HepG2 (cell line): Measurements from ENCODE around the gene OGA. TPM values are rescaled to one million over a fixed set of nuclear protein-coding genes. Genes with fewer than 3 reads are reported as not detected.
A peak's percentile ranks its signal among the peaks of the same experiment; 100 is the strongest.

ENCODE experiments used
- FIP1L1 ChIP-seq: fragments of 200-400 bp; formaldehyde crosslinking; IDR thresholded peaks from 2 replicates; pipeline ENCODE4 v1.6.1; 2018; ENCODE audit warnings: low read depth, mild to moderate bottlenecking, low read length, moderate library complexity, borderline replicate concordance; ENCODE audit not compliant: insufficient read depth
- HNRNPLL ChIP-seq: fragments of 200-400 bp; formaldehyde crosslinking; IDR thresholded peaks from 2 replicates; pipeline ENCODE4 v1.6.1; 2017; ENCODE audit warnings: mild to moderate bottlenecking, low read depth, low read length; ENCODE audit not compliant: poor library complexity, severe bottlenecking
- HOXA7 ChIP-seq: sonication (generic); formaldehyde crosslinking; IDR thresholded peaks from 2 replicates; pipeline ENCODE4 v1.8.1; 2022; ENCODE audit warnings: mild to moderate bottlenecking, missing genetic modification reagents, moderate library complexity
- JUND ChIP-seq: sonication (generic); formaldehyde crosslinking; IDR thresholded peaks from 2 replicates; pipeline ENCODE4 v1.8.0; 2022; ENCODE audit warnings: mild to moderate bottlenecking, missing genetic modification reagents
- MAFK ChIP-seq, 2 experiments: IDR thresholded peaks in 1 of 2; conservative IDR thresholded peaks in 1 of 2; 2 replicates each; pipeline ENCODE4 v1.6.1; 2011; ENCODE audit warnings: improper control_type of control experiment in 2 of 2, low read length in 2 of 2
- NCOR1 ChIP-seq: fragments of 200-600 bp; sonication (generic); IDR thresholded peaks from 2 replicates; pipeline ENCODE4 v1.7.0; 2017; ENCODE audit warnings: antibody characterized with exemption, low read length, borderline replicate concordance
- NFYB ChIP-seq: sonication (generic); formaldehyde crosslinking; IDR thresholded peaks from 2 replicates; pipeline ENCODE4 v1.4.0; 2020; ENCODE audit warnings: missing genetic modification reagents
- PLRG1 ChIP-seq: fragments of 450-650 bp; conservative IDR thresholded peaks from 2 replicates; pipeline ENCODE4 v1.6.1; 2016
- POLR2AphosphoS5 ChIP-seq: IDR thresholded peaks from 2 replicates; pipeline ENCODE4 v1.6.1; 2012; ENCODE audit warnings: low read depth, low read length
- REL ChIP-seq: sonication (generic); formaldehyde crosslinking; conservative IDR thresholded peaks from 2 replicates; pipeline ENCODE4 v1.8.0; 2022; ENCODE audit warnings: mild to moderate bottlenecking, missing genetic modification reagents, moderate library complexity
- SP1 ChIP-seq, 2 experiments: fragments of 450-650 bp in 1 of 2; sonication (generic) in 1 of 2; formaldehyde crosslinking in 1 of 2; IDR thresholded peaks; 2 replicates each; pipeline versions ENCODE4 v1.4.0 to v1.6.1; 2016 to 2020; ENCODE audit warnings: missing genetic modification reagents in 1 of 2
- SP2 ChIP-seq: sonication (generic); formaldehyde crosslinking; IDR thresholded peaks from 2 replicates; pipeline ENCODE4 v1.5.1; 2020; ENCODE audit warnings: mild to moderate bottlenecking, missing genetic modification reagents
- TCF7L2 ChIP-seq: IDR thresholded peaks from 2 replicates; pipeline ENCODE4 v1.6.1; 2011; ENCODE audit warnings: mild to moderate bottlenecking, low read depth, low read length, moderate library complexity
- TOE1 ChIP-seq: sonication (generic); formaldehyde crosslinking; IDR thresholded peaks from 2 replicates; pipeline ENCODE4 v1.4.0; 2020; ENCODE audit warnings: mild to moderate bottlenecking, missing genetic modification reagents
- ZMAT3 ChIP-seq: sonication (generic); formaldehyde crosslinking; conservative IDR thresholded peaks from 2 replicates; pipeline ENCODE4 v1.7.0; 2021; ENCODE audit warnings: missing genetic modification reagents
- ZNF207 ChIP-seq: fragments of 450-650 bp; IDR thresholded peaks from 2 replicates; pipeline ENCODE4 v1.6.1; 2016; ENCODE audit warnings: antibody characterized with exemption, borderline replicate concordance
- ZNF253 ChIP-seq: sonication (generic); formaldehyde crosslinking; IDR thresholded peaks from 2 replicates; pipeline ENCODE4 v1.8.0; 2022; ENCODE audit warnings: mild to moderate bottlenecking, missing genetic modification reagents, borderline replicate concordance
- ZNF274 ChIP-seq: sonication (generic); formaldehyde crosslinking; IDR thresholded peaks from 2 replicates; pipeline ENCODE4 v1.5.1; 2020; ENCODE audit warnings: mild to moderate bottlenecking, missing genetic modification reagents
- ZNF30 ChIP-seq: sonication (generic); formaldehyde crosslinking; IDR thresholded peaks from 2 replicates; pipeline ENCODE4 v1.5.0; 2020; ENCODE audit warnings: mild to moderate bottlenecking, missing genetic modification reagents
- ZNF563 ChIP-seq: sonication (generic); formaldehyde crosslinking; IDR thresholded peaks from 2 replicates; pipeline ENCODE4 v1.8.0; 2022; ENCODE audit warnings: mild to moderate bottlenecking, moderate library complexity, missing genetic modification reagents
- ZNF678 ChIP-seq: sonication (generic); formaldehyde crosslinking; IDR thresholded peaks from 2 replicates; pipeline ENCODE4 v1.4.0; 2020; ENCODE audit warnings: mild to moderate bottlenecking, missing genetic modification reagents
- ZNF878 ChIP-seq: sonication (generic); formaldehyde crosslinking; IDR thresholded peaks from 2 replicates; pipeline ENCODE4 v1.8.1; 2023; ENCODE audit warnings: mild to moderate bottlenecking, missing genetic modification reagents, moderate library complexity
- ZSCAN22 ChIP-seq: sonication (generic); formaldehyde crosslinking; IDR thresholded peaks from 2 replicates; pipeline ENCODE4 v1.4.0; 2020; ENCODE audit warnings: mild to moderate bottlenecking, missing genetic modification reagents
- ZSCAN25 ChIP-seq: sonication (generic); formaldehyde crosslinking; IDR thresholded peaks from 2 replicates; pipeline ENCODE4 v1.8.0; 2022; ENCODE audit warnings: mild to moderate bottlenecking, missing genetic modification reagents
- polyA plus RNA-seq, 8 experiments: library from polyadenylated mRNA; depleted of rRNA in 3 of 8; stranded (reverse) in 7 of 8; unstranded in 1 of 8; fragments of >200 nt; fragmentation: Illumina TruSeq in 4 of 8; extraction: Trizol in 4 of 8; gene quantifications; 2 replicates each; pipeline versions ENCODE4 v1.2.1 to v1.2.3, GENCODE V29; 2011 to 2016; ENCODE audit warnings: low read depth in 4 of 8, missing spikeins in 1 of 8, mixed read lengths in 1 of 8; ENCODE audit not compliant: insufficient read depth in 1 of 8
- total RNA-seq, 5 experiments: library from RNA; depleted of rRNA; stranded (reverse); fragments of >200 nt; fragmentation: Illumina TruSeq; extraction: Trizol; gene quantifications; 2 replicates each; pipeline ENCODE4 v1.2.3, GENCODE V29; 2016; ENCODE audit warnings: low read depth in 1 of 5
- TF ChIP-seq, protein P1 (sequence below): sonication (generic); formaldehyde crosslinking; IDR thresholded peaks from 2 replicates; pipeline ENCODE4 v1.5.0; 2020; ENCODE audit warnings: mild to moderate bottlenecking, low read depth, missing genetic modification reagents, borderline replicate concordance
- TF ChIP-seq, protein P2 (sequence below): fragments of 450-650 bp; IDR thresholded peaks from 2 replicates; pipeline ENCODE4 v1.6.1; 2016
- TF ChIP-seq, protein P3 (sequence below): sonication (generic); formaldehyde crosslinking; IDR thresholded peaks from 2 replicates; pipeline ENCODE4 v1.5.1; 2020; ENCODE audit warnings: mild to moderate bottlenecking, missing genetic modification reagents

Gene OGA
- total and polyA plus RNA-seq, 2 of the 13 experiments (the other 11 are each of a cell fraction or from before 2014, with no cell fraction given) = 33.2 to 39.8 TPM

DNA sequence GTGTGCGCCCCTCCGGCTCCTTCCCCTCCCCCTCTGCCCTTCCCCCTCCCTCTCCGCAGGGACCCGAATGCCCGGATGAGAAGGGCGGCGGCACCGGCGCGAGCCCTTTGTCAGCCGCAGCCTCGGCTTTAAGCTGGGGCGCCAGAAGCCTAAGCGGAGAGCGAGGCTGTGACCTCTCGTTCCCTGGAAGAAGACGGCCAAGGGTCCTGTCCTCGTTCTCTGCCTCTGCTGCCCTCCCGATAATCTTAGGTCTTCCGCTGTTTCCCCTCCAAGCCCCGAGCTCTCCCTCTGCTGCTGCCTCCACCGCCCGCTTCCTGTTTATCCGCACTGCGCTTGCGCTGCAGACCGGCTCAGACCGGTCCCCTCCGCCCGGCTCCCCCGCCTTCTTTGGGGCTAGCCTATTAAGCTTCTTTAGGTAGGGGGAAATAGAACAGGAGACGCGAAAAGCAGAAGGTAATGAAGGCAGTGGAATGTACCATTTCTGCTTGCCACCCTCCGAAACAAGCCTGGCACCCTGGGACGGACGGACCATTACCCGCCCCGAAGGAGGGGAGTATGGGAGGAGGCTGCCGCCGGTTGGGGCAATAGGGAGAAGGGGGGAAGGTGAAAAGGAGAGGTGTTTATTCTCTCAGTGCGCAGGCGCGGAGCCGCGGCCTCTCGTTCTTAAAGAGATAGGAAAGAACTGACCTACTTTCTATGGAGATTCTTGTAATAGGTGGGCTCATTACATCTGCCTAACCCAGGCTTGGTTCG is at the start of gene OGA (continued):
- no peak for TF ChIP-seq ZNF253 (CRISPR knock-in tag)
- TF ChIP-seq MAFK (conservative IDR thresholded peaks at IDR 0.05 in 1 of 2, IDR thresholded peaks at IDR 0.05 in 1 of 2; ENCODE audit: low read length in 2 of 2) = no peak
- TF ChIP-seq NCOR1 = no peak
- TF ChIP-seq ZNF30 (CRISPR knock-in tag) = no peak
- TF ChIP-seq ZNF563 (CRISPR knock-in tag) = peak; percentile 67
- no peak for TF ChIP-seq ZNF207
- no peak; the same call in 1 of the 2 replicates for TF ChIP-seq ZMAT3 (CRISPR knock-in tag)
- no peak for TF ChIP-seq ZNF678 (CRISPR knock-in tag)
- TF ChIP-seq HNRNPLL = peak; percentile 64
- TF ChIP-seq TOE1 (CRISPR knock-in tag) = no peak
- TF ChIP-seq SP1 (IDR thresholded peaks at IDR 0.05) = no peak
- TF ChIP-seq SP1 (CRISPR knock-in tag; IDR thresholded peaks at IDR 0.05) = peak; percentile 60
- no peak for TF ChIP-seq HOXA7 (CRISPR knock-in tag)
- TF ChIP-seq JUND (CRISPR knock-in tag) = no peak
- peak; percentile 61; the same call in 1 of the 2 replicates for TF ChIP-seq ZSCAN25 (CRISPR knock-in tag)
- peak; percentile 93 for TF ChIP-seq POLR2AphosphoS5
- peak; percentile 66; the same call in 1 of the 2 replicates for TF ChIP-seq ZNF878 (CRISPR knock-in tag)
- peak; percentile 51 for TF ChIP-seq NFYB (CRISPR knock-in tag)
- TF ChIP-seq ZSCAN22 (CRISPR knock-in tag) = no peak; the same call in 1 of the 2 replicates
- no peak for TF ChIP-seq PLRG1
- TF ChIP-seq, protein P1, sequence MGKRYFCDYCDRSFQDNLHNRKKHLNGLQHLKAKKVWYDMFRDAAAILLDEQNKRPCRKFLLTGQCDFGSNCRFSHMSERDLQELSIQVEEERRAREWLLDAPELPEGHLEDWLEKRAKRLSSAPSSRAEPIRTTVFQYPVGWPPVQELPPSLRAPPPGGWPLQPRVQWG (CRISPR knock-in tag) = no peak
- no peak for TF ChIP-seq TCF7L2
- TF ChIP-seq, protein P2, sequence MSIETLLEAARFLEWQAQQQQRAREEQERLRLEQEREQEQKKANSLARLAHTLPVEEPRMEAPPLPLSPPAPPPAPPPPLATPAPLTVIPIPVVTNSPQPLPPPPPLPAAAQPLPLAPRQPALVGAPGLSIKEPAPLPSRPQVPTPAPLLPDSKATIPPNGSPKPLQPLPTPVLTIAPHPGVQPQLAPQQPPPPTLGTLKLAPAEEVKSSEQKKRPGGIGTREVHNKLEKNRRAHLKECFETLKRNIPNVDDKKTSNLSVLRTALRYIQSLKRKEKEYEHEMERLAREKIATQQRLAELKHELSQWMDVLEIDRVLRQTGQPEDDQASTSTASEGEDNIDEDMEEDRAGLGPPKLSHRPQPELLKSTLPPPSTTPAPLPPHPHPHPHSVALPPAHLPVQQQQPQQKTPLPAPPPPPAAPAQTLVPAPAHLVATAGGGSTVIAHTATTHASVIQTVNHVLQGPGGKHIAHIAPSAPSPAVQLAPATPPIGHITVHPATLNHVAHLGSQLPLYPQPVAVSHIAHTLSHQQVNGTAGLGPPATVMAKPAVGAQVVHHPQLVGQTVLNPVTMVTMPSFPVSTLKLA = no peak
- TF ChIP-seq SP2 (CRISPR knock-in tag) = 0 out of 2 replicates have a peak, but pooled peaks have one; percentile 48
- TF ChIP-seq FIP1L1 = 0 out of 2 replicates have a peak, but pooled peaks have one; percentile 49
- TF ChIP-seq REL (CRISPR knock-in tag) = no peak
- TF ChIP-seq, protein P3, sequence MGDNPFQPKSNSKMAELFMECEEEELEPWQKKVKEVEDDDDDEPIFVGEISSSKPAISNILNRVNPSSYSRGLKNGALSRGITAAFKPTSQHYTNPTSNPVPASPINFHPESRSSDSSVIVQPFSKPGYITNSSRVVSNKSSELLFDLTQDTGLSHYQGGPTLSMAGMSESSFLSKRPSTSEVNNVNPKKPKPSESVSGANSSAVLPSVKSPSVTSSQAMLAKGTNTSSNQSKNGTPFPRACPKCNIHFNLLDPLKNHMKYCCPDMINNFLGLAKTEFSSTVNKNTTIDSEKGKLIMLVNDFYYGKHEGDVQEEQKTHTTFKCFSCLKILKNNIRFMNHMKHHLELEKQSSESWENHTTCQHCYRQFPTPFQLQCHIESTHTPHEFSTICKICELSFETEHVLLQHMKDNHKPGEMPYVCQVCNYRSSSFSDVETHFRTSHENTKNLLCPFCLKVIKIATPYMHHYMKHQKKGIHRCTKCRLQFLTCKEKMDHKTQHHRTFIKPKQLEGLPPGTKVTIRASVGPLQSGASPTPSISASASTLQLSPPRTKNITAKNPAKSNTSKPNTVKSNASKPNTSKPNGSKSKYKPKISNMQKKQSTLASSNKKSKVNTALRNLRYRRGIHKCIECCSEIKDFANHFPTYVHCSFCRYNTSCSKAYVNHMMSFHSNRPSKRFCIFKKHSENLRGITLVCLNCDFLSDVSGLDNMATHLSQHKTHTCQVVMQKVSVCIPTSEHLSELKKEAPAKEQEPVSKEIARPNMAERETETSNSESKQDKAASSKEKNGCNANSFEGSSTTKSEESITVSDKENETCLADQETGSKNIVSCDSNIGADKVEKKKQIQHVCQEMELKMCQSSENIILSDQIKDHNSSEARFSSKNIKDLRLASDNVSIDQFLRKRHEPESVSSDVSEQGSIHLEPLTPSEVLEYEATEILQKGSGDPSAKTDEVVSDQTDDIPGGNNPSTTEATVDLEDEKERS (CRISPR knock-in tag) = peak; percentile 36; the same call in 1 of the 2 replicates
- peak; percentile 45; the same call in 1 of the 2 replicates for TF ChIP-seq ZNF274
